Neural progenitor cell (in vitro differentiated cells): ENCODE measurements around the gene PLXNA4. TPM values are rescaled to one million over a fixed set of nuclear protein-coding genes. Genes with fewer than 3 reads are reported as not detected.

Experiments
- DNase-seq: peaks from one replicate; pipeline ENCODE4 v3.0.0-alpha.2; 2016; ENCODE audit warnings: low spot score
- H2AFZ ChIP-seq: fragments of 200-600 bp; sonication (generic); replicated peaks from 2 replicates; pipeline ENCODE4 v1.6.1; 2016; ENCODE audit warnings: antibody characterized with exemption
- H3F3A ChIP-seq: fragments of 200-600 bp; sonication (generic); 2 replicates; pipeline ENCODE4 v1.6.1; 2016; ENCODE audit warnings: antibody characterized with exemption, low read depth
- H3K27ac ChIP-seq: fragments of 200-600 bp; sonication (generic); 2 replicates; pipeline ENCODE4 v1.5.1; 2016; ENCODE audit warnings: mild to moderate bottlenecking
- H3K27me3 ChIP-seq: fragments of 200-600 bp; sonication (generic); 2 replicates; pipeline ENCODE4 v1.6.1; 2016; ENCODE audit warnings: mild to moderate bottlenecking, moderate library complexity
- H3K36me3 ChIP-seq: fragments of 200-600 bp; sonication (generic); 2 replicates; pipeline ENCODE4 v1.5.1; 2016
- H3K4me1 ChIP-seq: fragments of 200-600 bp; sonication (generic); 2 replicates; pipeline ENCODE4 v1.6.1; 2016; ENCODE audit warnings: mixed run types
- H3K4me2 ChIP-seq: fragments of 200-600 bp; sonication (generic); 2 replicates; pipeline ENCODE4 v1.6.1; 2016
- H3K4me3 ChIP-seq: fragments of 200-600 bp; sonication (generic); 2 replicates; pipeline ENCODE4 v1.5.1; 2016
- H3K79me2 ChIP-seq: fragments of 200-600 bp; sonication (generic); 2 replicates; pipeline ENCODE4 v1.6.1; 2016; ENCODE audit warnings: low read depth
- H3K9ac ChIP-seq: fragments of 200-600 bp; sonication (generic); 2 replicates; pipeline ENCODE4 v1.6.1; 2016
- H3K9me3 ChIP-seq: fragments of 200-600 bp; sonication (generic); 2 replicates; pipeline ENCODE4 v1.5.1; 2016; ENCODE audit warnings: low read depth
- H4K20me1 ChIP-seq: fragments of 200-600 bp; sonication (generic); 2 replicates; pipeline ENCODE4 v1.6.1; 2016; ENCODE audit warnings: low read depth
- H3K27ac Mint-ChIP-seq: 3 replicates; pipeline ENCODE4 v1.8.0; 2021; ENCODE audit warnings: mixed read lengths
- H3K27me3 Mint-ChIP-seq: 2 replicates; pipeline ENCODE4 v1.8.0; 2022; ENCODE audit warnings: low read depth, mild to moderate bottlenecking, inconsistent platforms, moderate library complexity, mixed read lengths; ENCODE audit not compliant: insufficient read depth
- H3K36me3 Mint-ChIP-seq: 3 replicates; pipeline ENCODE4 v1.8.0; 2021; ENCODE audit warnings: mixed read lengths
- H3K4me1 Mint-ChIP-seq: 3 replicates; pipeline ENCODE4 v1.8.0; 2021; ENCODE audit warnings: mixed read lengths
- H3K4me3 Mint-ChIP-seq: 3 replicates; pipeline ENCODE4 v1.8.0; 2021; ENCODE audit warnings: mild to moderate bottlenecking, moderate library complexity, mixed read lengths
- H3K9me3 Mint-ChIP-seq: 3 replicates; pipeline ENCODE4 v1.8.0; 2020; ENCODE audit warnings: mixed read lengths
- CTCF ChIP-seq: fragments of 200-600 bp; sonication (generic); IDR thresholded peaks from 2 replicates; pipeline ENCODE4 v1.5.1; 2017; ENCODE audit warnings: antibody characterized with exemption, mild to moderate bottlenecking
- EZH2 ChIP-seq: fragments of 200-600 bp; sonication (generic); IDR thresholded peaks from 2 replicates; pipeline ENCODE4 v1.6.1; 2017; ENCODE audit warnings: antibody characterized with exemption, mild to moderate bottlenecking, moderate library complexity
- EZH2phosphoT487 ChIP-seq: fragments of 200-600 bp; sonication (generic); IDR thresholded peaks from 2 replicates; pipeline ENCODE4 v1.6.1; 2017; ENCODE audit warnings: antibody characterized with exemption
- total RNA-seq: library from RNA; depleted of rRNA; stranded (reverse); fragments of >200 nt; gene quantifications from 2 replicates; pipeline ENCODE4 v1.2.3, GENCODE V29; 2015; ENCODE audit warnings: low replicate concordance

PLXNA4 gene
- total RNA-seq, 1 donor from 2014 or later, result 0.49 TPM

GRCh38 chr7:132443761-132444520 lies 132.3 kb downstream of the PLXNA4 start:
- Mint-ChIP-seq H3K27me3 (peaks cover 7% of the 10 kb centered on the region), H3K36me3 (peaks cover 2% of the 10 kb centered on the region), H3K27ac (peak overlapping the region; percentile 10), H3K4me1 (peaks cover 14% of the 10 kb centered on the region), H3K9me3 (peaks cover 5% of the 10 kb centered on the region), H3K4me3 (no peak overlapping the region)
- Histone ChIP-seq H3K4me2 (peak overlapping the region; percentile 35), H3K79me2 (no peaks in the 10 kb centered on the region), H3F3A (peaks cover 13% of the 10 kb centered on the region), H2AFZ (no peak overlapping the region), H3K36me3 (no peaks in the 10 kb centered on the region), H3K27me3 (no peaks in the 10 kb centered on the region), H3K9me3 (no peaks in the 10 kb centered on the region), H3K27ac (peak overlapping the region; percentile 58), H3K4me1 (peaks cover 20% of the 10 kb centered on the region), H3K4me3 (no peak overlapping the region), H4K20me1 (no peaks in the 10 kb centered on the region), H3K9ac (no peak overlapping the region)
- peak; percentile 73 for DNase-seq
- TF ChIP-seq EZH2, result no peak
- TF ChIP-seq CTCF, result peak; percentile 28
- no peak for TF ChIP-seq EZH2phosphoT487

GRCh38 chr7:132441935-132442334 lies 134.3 kb downstream of the PLXNA4 start:
- H3K4me3 Mint-ChIP-seq, result no peak overlapping the region

GRCh38 chr7:132440151-132440550 lies 136.1 kb downstream of the PLXNA4 start:
- peaks cover 17% of the 10 kb centered on the region for H3K4me1 Mint-ChIP-seq
- DNase-seq, result no peak
- H3K4me3 ChIP-seq, result no peak overlapping the region
- no peak overlapping the region for H2AFZ ChIP-seq
- no peaks in the 10 kb centered on the region for H3K36me3 ChIP-seq
- H3K9ac ChIP-seq, result no peak overlapping the region
- H3K36me3 Mint-ChIP-seq, result peaks cover 1% of the 10 kb centered on the region
- no peak overlapping the region for H3K27ac Mint-ChIP-seq
- no peaks in the 10 kb centered on the region for H3K79me2 ChIP-seq
- TF ChIP-seq EZH2phosphoT487 (no peak), EZH2 (no peak), CTCF (no peak)
- no peak overlapping the region for H3K4me2 ChIP-seq
- H3K4me3 Mint-ChIP-seq, result no peak overlapping the region
- H3F3A ChIP-seq, result peaks cover 13% of the 10 kb centered on the region
- no peaks in the 10 kb centered on the region for H3K9me3 ChIP-seq
- peaks cover 20% of the 10 kb centered on the region for H3K4me1 ChIP-seq
- no peaks in the 10 kb centered on the region for H3K27me3 ChIP-seq
- H4K20me1 ChIP-seq, result no peaks in the 10 kb centered on the region
- H3K27ac ChIP-seq, result no peak overlapping the region
- peaks cover 1% of the 10 kb centered on the region for H3K9me3 Mint-ChIP-seq
- H3K27me3 Mint-ChIP-seq, result peaks cover 6% of the 10 kb centered on the region

More at GRCh38 chr7:132441935-132442334, 134.3 kb downstream of the PLXNA4 start:
- TF ChIP-seq EZH2 (no peak), CTCF (no peak), EZH2phosphoT487 (no peak)
- H3K27ac Mint-ChIP-seq, result no peak overlapping the region
- peaks cover 7% of the 10 kb centered on the region for H3K27me3 Mint-ChIP-seq
- Histone ChIP-seq H3K79me2 (no peaks in the 10 kb centered on the region), H3K4me1 (peaks cover 20% of the 10 kb centered on the region), H2AFZ (no peak overlapping the region), H3K4me3 (no peak overlapping the region), H3K9me3 (no peaks in the 10 kb centered on the region), H3K4me2 (no peak overlapping the region), H3K36me3 (no peaks in the 10 kb centered on the region), H3K27ac (no peak overlapping the region), H3F3A (peaks cover 13% of the 10 kb centered on the region), H4K20me1 (no peaks in the 10 kb centered on the region), H3K27me3 (no peaks in the 10 kb centered on the region), H3K9ac (no peak overlapping the region)
- peaks cover 3% of the 10 kb centered on the region for H3K9me3 Mint-ChIP-seq
- no peak for DNase-seq
- H3K4me1 Mint-ChIP-seq, result peaks cover 12% of the 10 kb centered on the region
- H3K36me3 Mint-ChIP-seq, result peaks cover 2% of the 10 kb centered on the region
